HG02973 (cell line): ENCODE results near the gene CR2.
"Not testable (repeated sequence)": the region's sequence is repeated elsewhere in the genome, so short reads cannot be mapped to it uniquely, and the experiment has no call there.

Experiments
- ATAC-seq: cut with Tn5 transposase; IDR thresholded peaks from one replicate; pipeline ENCODE4 v1.9.1; 2021; ENCODE audit warnings: moderate library complexity; ENCODE audit not compliant: unreplicated experiment

Gene CR2

DNA sequence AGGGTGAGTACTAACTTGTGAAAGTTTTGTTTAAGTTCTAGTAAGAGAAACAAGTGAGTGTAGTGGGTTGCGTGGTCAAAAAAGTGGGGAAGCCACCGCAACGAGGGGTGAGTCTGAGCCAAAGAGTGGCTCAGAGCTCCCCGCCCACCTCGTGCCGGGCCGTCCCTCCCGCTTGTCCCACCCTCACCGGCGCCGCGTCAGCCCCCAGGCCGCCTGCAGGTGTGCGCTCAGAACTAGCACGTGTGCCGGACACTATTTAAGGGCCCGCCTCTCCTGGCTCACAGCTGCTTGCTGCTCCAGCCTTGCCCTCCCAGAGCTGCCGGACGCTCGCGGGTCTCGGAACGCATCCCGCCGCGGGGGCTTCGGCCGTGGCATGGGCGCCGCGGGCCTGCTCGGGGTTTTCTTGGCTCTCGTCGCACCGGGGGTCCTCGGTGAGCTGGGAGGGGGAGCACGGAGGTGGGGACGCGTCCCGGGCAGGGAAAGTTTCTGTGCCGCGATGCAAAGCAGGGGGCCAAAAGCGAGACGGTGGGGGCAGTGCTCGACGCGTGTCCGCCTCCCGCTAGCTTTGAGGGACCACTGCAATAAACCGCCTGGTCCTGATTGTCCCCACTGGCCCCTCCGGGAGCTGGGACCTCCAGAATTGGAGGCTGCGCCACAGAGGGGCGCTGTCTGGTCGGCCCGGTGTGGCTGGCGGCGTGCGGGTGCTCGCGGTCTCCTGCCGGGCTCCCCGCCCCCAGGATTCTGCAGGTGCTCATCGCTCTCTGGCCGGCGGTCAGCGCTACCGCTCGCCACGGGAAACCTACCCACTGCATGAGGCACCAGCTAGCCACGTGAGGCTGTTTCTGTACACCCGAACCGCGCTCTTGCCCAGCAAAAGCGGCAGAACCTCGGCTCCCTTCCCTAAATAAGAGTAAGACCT lies at the start of gene CR2:
Gene CR2, plus strand, starts transcription at position 283 of the 919 bp plus-strand sequence. Its CDS starts 91 bp downstream, at position 374.
- ATAC-seq: peak; percentile 71

DNA sequence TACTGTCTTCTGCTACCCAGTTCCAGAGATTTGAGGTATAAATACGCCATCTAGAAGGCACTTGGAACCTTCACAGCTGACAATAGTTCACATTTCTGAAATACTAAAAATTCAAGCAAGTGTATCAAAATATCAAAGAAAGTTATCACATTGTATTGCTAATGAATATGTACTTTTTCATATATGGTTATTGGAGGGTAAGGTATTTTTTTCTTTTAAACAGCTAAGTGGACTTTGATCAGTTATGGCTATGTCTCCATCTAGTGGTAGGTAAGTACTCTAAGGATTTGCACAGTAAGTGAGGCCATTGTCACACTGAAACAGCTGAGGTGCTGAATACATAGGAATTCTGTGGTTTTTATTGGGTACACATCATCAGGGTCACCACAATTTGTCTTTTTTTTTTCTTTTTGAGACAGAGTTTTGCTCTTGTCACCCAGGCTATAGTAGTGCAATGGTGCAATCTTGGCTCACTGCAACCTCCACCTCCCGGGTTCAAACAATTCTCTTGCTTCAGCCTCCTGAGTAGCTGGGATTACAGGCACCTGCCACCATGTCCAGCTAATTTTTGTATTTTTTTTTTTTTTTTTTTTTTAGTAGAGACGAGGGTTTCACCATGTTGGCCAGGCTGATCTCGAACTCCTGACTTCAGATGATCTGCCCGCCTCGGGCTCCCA lies 49.1 kb upstream of the CR2 start:
- ATAC-seq: no peak

DNA sequence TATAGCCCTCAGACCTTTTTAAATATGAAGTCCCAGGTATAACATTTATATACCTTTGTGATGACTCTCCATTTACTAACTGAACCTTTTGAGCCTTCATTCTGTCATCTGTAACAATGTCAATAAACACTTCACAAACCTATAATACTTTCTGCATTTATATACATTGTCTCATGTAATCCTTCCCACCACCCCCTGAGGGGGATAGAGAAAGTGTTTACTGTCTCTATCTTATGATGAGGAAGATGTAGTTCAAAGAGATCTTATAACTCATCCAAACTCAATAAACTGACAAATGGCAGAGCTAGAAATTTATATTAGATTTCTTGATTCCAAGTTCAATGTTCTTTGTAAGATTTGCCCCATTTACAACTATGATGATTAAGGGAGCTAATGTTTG lies 48.3 kb upstream of the CR2 start:
- ATAC-seq: no peak

DNA sequence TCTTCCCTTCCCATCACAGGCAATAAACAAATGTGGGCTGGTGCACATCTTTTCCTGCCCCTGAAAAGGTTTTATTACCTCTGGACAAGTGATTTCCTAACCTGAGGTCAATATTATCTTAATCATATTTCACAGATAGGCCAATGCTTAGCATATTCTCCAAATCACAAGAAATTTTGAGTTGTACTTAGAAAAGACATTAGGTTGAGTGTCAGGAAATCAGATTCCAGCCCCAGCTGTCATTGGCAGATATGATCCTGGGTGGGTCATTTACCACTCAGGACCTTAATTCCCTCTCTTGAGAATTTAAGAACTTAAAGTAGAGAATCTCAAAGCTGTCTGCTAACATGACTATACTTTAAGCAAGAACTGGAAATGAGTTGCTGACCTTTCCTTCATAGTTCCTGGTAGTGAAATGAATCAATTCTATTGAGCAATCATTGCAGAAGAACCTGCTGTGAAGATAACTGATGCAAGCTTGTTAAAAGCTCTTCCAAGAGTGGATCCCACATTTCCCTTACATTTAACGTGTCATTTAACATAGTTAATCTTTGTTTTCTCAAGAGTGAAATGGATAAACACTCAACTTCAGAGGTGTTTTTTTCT lies 46.4 kb upstream of the CR2 start:
- no peak for ATAC-seq

DNA sequence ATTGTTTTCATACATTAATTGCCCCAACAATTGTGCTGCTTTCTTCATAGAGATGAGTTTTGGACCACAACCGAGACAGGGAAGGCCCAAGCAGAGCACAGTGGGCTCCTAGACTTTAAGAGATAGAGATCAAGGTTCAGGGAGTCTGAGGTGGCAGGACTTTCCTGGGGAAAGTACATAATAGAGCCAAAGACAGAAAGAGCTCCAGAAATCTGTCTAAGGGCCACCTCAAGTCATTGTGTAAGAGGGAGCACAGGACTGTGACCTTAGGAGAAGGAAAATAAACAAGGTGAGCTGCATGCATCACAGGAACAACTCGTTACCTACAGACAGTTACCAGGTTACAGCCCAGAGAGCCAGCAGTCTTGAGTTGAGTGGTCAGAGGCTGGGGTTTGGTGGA lies 41.3 kb upstream of the CR2 start:
- no peak for ATAC-seq

DNA sequence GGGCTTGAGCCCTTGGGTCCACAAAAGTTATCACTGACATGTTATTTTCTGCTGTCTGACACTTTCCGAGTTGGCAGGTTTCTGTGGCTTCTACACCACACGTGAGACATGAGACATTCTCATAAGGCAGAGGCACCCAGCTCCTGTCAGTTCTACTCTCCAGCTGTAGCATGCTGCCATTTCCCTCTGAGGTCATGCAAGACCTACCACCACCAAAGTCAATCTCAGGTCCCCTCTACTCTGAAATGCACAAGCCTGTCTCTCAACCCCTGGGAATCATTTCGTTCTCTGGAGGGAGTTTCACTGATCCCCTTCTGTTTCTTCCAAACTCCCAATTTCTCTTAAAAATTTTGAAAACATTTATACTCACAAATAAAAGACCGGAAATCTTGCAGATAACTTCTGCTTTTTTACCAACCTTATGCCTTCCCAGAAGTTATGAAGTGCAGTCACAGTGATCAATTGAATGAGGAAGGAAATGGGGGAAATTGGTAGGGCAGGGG lies 39.5 kb upstream of the CR2 start:
- peak; percentile 89 for ATAC-seq

DNA sequence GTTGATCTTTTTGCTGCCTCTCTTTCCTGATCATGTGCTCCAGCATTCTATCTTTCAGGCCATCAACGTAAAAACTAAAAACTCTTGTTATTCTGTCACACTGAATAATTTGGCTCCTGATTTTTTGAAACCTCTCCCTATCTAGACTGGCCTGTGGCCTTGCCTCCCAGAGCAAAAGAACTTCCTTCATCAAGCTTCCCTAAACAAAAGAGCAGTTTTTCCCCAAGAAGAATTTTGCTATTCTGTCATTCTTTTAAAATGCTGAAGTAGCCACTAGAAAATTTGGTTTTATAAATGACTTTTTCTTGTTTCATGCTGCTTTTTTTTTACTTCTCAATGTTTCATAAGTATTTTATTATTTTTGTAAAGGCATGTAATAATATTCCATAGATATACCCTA lies 37.1 kb upstream of the CR2 start:
- ATAC-seq: no peak

DNA sequence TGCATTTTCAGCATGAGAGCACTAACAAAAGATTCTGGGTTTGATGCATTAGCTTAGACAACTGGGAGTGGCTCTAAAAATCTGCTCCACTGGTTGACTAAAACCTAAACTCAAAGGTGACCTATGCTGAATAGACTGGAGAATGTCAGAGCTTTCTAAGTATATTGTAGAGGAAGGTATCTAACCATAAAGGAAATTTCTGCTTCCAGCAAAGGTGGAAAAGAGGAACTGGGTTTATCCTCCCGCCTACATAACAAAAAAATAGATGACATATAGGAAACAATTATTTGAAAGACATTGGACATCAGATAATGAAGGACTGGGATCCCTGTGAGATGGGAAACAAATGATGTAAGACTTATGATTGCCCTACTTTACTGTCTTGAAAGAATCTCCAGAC lies 35.8 kb upstream of the CR2 start:
- ATAC-seq: no peak

DNA sequence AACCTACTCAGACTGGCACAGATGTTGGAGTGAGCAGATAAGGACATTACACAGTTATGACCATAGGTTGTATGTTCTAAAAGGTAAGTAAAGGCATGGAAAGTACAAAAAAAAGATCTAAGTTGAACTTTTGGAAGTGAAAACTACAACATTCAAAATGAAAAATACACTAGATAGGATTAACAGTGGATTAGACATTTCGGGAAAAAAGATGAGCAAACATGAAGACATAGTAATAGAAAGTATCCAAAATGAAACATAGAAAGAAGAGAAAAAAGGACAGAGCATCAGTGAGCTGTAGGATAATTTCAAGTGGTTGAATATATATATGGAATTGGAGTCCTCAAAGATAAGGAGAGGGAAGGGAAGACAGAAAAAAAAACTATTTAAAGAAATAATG lies 34.0 kb upstream of the CR2 start:
- ATAC-seq: no peak

DNA sequence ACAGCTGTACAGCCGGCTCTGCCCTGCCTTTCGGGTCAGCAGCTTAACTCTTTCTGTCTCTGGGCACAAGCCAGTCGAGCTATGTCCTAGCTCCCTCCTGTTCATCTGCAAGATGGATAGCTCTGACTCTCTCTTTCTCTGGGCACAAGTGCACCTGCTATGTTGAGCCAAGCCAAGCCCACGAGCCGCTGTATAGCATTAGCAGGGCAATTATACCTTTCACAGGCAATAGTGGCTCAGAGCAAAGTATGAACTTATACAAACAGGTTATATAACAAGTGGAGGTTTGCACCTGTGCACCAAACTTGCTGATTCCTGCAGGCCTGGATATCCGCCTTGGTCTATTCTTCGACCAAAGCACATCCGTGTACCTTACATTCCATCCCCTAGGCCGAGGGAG lies 33.0 kb upstream of the CR2 start:
- ATAC-seq: no peak

DNA sequence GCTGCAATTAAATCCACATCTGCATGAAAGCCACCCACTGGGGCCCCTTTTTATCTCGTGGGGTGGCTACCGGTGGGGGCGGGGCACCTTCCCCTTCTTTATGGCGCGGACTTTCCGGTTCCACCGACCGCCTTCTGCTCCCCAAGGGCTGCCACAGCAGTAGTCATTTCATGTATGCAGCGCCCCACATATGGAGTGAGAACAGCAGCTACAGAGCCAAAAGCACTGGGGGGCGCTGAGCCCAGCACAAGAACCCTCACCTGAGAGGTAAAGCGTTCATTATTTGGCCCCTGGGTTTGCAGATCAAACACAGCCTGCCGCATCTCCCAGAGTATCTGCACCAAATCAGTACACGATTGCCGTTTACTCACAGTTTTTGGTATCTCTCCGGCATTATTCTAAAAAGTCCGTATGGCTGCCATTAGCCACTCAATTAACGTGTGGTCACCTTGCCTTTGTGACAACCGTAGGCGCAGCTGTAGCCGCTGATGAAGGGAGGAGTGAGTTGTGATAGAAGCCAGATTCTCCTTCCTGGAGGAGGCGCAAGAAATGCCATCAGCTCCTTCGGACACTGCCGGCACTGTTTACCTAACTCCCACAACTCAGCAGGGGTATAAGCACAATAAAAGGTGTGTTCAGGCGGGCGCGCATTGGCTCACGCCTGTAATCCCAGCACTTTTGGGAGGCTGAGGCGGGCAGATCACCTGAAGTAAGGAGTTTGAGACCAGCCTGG lies 30.4 kb upstream of the CR2 start:
- ATAC-seq: no peak

DNA sequence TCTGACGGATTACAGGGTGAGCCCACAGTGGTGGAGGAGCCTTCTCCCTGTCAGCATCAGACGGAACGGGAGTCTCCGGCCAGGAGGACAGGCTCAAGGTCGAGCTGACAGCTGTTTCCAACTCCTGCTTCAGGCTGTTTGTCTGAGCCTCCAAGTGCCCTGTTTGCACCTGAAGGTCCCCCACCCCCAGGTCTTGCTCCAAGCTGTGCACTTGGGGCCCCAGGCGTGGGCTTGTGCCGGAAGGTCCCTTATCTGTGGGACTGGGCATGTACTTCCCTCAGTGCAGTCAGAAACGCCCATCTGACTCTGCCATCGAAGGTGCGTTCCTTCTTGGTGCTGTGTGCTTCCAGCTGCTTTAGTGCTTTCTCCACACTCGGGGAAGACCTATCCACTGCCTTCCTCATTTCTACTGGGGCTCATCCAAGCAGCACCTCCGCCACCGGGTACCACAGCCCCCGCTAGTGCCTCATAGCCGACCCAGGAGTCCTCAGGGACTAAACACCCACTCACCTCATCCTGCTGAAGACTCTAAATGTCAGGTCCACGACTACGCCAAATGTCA lies 29.5 kb upstream of the CR2 start:
- ATAC-seq: no peak

DNA sequence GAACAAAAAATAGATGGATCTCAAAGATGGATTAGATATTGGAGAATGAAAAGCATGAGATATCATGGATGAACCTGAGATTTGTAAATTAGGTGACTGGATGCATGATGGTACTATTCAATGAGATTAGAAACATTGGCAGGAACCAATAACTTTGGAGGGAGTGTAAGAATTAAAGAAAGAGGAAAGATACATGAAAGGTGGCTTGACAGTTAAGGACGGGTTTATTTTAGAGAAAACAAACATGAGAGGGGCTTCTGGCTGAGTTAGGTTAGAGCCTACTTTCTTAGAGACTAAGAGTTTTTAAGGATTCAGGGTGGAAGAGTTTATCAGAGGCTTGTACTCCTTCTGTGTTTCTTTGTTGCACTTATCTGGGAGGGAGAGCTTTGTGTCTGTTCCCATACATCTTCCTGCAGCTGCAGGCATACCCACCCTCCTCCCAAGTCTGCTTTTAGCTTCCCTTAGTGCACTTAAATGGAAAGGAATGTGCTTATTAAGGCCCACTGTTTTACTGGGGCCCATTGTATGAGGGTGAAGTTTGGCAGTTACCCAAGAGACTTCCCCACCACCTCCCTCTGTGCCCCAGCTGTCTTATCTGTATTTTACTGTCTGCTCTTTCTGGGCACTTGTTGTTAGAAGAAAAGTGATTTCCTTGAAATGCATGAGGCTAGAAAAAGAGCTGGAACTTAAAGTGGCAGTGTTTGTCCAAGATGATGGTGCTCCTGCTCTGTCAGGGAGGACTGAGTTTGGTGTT lies 26.1 kb upstream of the CR2 start:
- no peak for ATAC-seq

DNA sequence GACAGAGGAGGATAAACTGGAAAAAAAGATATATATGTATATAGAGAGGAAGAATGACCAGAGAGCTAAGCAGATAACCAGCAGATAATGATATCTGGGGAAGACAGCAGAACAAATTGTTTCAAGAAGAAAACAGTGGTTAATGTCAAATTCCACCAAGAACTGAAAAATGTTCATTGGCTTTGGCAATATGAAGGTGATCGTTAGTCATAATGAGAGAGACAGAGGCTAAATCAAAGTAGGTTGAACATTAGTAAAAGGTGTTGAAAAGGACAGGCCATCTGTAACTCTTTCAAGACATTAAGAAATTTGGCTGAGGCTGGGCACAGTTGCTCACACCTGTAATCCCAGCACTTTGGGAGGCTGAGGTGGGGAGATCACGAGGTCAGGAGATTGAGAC lies 25.3 kb upstream of the CR2 start:
- no peak for ATAC-seq

DNA sequence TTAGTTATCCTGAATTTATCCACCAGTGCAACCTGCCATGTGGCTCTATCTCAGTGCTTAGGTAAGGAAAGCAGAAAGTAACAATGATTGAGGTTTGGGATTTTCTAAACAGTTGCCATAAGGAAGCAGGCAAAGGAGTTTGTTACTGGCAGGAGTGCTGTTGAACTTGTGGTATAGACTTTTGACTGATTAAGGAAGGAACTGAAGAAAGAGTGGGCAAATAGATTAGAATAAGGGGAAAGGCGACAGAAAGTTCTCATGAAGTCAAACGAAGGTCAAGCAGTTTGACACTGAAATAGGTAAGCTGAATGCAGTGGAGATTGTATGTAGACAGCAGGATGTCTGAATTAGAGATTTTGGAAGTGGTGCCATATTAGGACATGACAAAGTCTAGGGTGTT lies 24.2 kb upstream of the CR2 start:
- peak; percentile 51 for ATAC-seq

DNA sequence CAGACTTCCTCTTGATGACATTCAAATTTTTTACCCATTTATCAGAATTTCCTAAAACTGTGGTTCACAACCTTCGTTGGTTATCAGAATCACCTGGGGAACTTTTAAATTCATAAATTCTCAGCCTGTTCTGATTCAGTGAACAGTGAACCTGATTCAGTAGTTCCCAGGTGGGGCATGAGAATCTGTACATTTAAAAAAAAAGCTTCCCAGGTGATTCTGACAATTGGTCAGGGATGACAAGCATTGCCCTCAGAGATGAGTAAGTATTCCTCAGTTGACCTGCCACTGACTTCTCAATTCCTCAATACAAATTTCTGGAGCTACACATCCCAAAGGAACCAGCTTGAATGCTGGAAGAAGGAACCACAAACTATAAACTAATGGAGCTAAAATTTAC lies 23.5 kb upstream of the CR2 start:
- ATAC-seq: no peak

DNA sequence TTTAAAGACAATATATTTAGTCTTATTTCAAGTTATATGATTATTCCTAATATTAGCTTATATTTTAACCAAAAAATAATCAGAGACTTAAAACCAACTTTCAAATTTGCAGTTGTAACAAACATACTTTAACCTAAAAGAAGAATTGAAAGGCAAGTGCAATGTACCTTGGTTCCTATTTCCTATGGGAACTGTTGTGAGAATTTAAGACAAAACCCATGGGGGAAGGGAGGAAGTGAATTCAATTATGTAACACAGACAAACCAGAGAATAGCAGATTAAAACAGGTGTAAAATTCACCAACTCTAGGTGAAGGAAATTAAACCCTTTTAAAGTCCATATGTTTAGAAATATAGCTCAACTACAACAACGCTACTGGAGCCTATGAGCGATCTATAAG lies 22.6 kb upstream of the CR2 start:
- no peak for ATAC-seq

DNA sequence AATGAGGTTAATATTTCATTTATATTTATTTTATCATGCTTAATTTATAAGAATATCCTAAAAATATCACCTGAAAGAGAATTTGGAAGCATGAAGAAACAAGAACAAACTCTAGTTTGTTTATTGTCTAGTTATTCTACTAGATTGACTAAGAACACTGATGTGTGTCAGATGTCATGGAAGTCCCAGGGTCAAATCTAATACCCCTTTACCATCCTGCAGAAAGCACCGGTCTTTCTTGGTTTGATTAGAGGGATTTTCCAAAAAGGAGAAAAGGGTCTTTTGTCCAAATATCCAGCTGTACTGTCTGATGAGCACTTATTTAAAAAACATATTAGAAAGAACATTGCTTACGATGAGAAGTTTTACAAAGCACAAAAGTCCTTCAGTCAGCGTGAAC lies 20.7 kb upstream of the CR2 start:
- ATAC-seq: no peak

DNA sequence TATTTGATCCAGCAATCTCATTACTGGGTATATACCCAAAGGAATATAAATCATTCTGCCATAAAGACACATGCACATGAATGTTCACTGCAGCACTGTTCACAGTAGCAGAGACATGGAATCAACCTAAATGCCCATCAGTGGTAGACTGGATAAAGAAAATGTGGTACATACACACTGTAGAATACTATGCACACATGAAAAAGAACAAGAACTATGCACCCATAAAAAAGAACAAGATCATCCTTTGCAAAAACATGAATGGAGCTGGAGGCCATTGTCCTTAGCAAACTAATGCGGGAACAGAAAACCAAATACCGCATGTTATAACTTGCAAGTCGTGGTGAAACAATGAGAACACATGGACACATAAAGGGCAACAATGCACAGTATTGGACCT lies 17.4 kb upstream of the CR2 start:
- ATAC-seq: not testable (repeated sequence)

DNA sequence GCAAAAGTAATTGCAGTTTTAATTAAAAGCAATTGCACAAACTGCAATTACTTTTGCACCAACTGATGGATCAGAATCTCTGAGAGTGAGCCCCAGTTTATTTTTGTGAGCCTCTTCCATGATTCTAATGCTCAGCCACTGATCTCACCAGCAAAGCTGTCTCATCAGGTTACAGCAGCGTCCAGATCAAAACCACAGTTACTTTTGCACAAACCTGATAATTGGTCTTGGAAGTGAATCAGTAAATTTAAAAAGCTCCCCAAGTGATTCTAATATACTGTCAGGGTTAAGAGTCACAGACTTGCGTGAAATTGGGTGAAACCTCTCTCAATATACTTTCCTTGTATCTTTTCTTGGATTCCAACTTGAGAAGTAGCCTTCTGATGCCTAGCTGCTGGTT lies 13.5 kb upstream of the CR2 start:
- ATAC-seq: no peak
